NCI-H2227 treated with DMSO at 0.1 percent for 48 hours (cell line): ENCODE results near the gene ING4.

Source experiments
- DNase-seq: peaks from one replicate; lab custom pipeline; 2025; lab: John Stamatoyannopoulos, UW

ING4 gene

GRCh38 chr12:6606331-6607131, 56.4 kb downstream of the ING4 start:
- DNase-seq, result no peak

DNA sequence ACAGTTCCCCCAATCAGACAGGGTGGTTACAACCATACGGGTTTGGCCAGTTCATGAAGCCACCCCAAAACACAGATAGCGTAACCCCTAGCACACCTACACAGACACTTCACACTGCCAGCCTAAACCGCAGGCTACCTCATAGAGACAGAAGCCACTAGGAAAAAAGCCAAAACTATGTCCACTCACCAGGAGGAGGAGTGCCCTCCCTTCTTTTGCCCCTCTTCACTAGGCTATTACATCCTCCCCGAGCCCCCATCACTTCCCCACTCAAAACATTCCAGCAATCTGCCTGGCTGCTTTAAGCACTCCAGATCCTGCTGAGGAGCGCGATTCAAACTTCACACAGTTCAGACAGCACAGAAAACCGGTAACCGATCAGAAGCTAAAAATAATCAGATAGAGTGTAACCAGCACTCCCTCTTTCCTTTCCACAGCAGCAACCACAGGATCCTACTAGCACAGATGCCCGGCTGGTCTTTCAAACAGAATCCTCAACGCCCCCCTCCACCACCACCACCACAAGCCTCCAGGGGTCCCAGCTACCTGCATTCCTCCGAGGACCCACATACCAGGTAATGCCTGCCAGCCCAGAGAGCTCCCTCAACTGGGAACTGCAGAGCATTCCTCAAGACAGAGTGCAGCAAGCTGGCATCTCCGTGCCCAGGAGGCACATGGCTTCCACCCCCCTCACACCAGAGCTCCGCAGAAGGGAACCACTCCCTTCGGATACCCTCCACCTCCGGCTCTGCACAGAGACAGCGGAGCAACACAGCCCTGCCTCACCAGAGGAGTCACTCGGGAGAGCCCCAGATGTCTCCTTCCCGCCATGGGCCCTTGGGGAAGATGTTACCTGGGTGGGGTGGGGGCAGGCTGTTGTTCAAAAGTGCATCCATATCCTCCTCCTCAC, 57.2 kb downstream of the ING4 start:
- no peak for DNase-seq

- no peak for DNase-seq
These were observed 58.5 kb downstream of the ING4 start for GRCh38 chr12:6604259-6605029.

DNA sequence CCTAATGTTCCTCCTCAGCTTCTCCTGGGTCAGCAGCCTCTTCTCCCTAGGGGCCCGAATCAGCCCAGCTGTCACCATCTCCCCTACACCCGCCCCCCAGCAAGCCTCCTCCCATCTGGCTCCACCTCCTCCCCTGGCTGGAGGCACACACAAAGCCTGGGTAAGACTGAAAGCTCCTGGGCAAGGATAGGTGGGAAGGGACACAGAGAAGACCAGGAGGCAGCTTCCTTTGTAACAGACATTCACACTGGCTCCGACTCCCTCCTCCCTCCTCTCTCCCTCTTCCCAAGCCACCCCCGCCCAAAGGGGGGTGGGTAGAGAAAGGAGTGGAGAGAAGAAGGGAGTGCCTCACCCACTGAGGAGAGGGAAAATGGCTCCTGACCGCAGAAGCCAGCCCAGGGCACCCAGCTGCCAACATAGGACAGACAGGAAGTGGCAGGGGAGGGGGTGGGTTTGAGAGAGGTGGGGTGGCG, 59.8 kb downstream of the ING4 start:
- DNase-seq, result peak; percentile 30

- DNase-seq, result no peak
These were observed 60.4 kb downstream of the ING4 start for GRCh38 chr12:6602526-6602925.
